Vagina (tissue), 2 donors: Measurements from ENCODE around the gene CLIC5. TPM values are rescaled to one million over a fixed set of nuclear protein-coding genes. Genes with fewer than 3 reads are reported as not detected.

ENCODE experiments used
- DNase-seq, 2 donors: peaks; one replicate each; pipeline ENCODE4 v3.0.0-alpha.2; 2017; ENCODE audit errors: extremely low spot score in 2 of 2
- H3K27ac ChIP-seq: fragments of 200-600 bp; sonication (generic); one replicate; pipeline ENCODE4 v1.5.1; 2019
- H3K27me3 ChIP-seq: fragments of 200-600 bp; sonication (generic); one replicate; pipeline ENCODE4 v1.5.1; 2019
- H3K36me3 ChIP-seq, 2 donors: fragments of 200-600 bp; sonication (generic); one replicate each; pipeline ENCODE4 v1.5.1; 2017 to 2019
- H3K4me1 ChIP-seq: fragments of 200-600 bp; sonication (generic); one replicate; pipeline ENCODE4 v1.5.1; 2019
- H3K4me3 ChIP-seq, 2 donors: fragments of 200-600 bp; sonication (generic); 1 replicate in 1 of 2; 2 replicates in 1 of 2; pipeline ENCODE4 v1.5.1; 2016 to 2019
- H3K9me3 ChIP-seq: fragments of 200-600 bp; sonication (generic); one replicate; pipeline ENCODE4 v1.5.1; 2019
- POLR2A ChIP-seq, 2 donors: fragments of 450-650 bp; IDR thresholded peaks; one replicate each; pipeline ENCODE4 v1.6.1; 2017; ENCODE audit warnings: antibody characterized with exemption in 2 of 2, mild to moderate bottlenecking in 2 of 2, moderate library complexity in 2 of 2
- POLR2AphosphoS5 ChIP-seq, 2 donors: sonication (generic); formaldehyde crosslinking; IDR thresholded peaks; one replicate each; pipeline ENCODE4 v1.9.0; 2017; ENCODE audit warnings: antibody characterized with exemption in 2 of 2, mild to moderate bottlenecking in 2 of 2, low read depth in 1 of 2; ENCODE audit not compliant: insufficient read depth in 1 of 2
- intact Hi-C: fragments of 100-400 bp; cut with DNase I; formaldehyde crosslinking; loops from one replicate; pipeline ENCODE4 v1.15.1; 2023
- total RNA-seq: library from RNA; depleted of rRNA; stranded (reverse); fragments of >200 nt; gene quantifications from one replicate; pipeline ENCODE4 v1.2.3, GENCODE V29; 2016
- TF ChIP-seq, protein P1 (sequence below), 3 experiments: fragments of 450-650 bp in 2 of 3; fragments of 200-600 bp in 1 of 3; sonication (generic) in 1 of 3; IDR thresholded peaks; one replicate each; pipeline ENCODE4 v1.5.1; 2017 to 2019; ENCODE audit warnings: antibody characterized with exemption in 3 of 3, mild to moderate bottlenecking in 2 of 3, moderate library complexity in 2 of 3

The CLIC5 gene
- total RNA-seq, 1 donor from 2014 or later = 3.4 TPM

DNA sequence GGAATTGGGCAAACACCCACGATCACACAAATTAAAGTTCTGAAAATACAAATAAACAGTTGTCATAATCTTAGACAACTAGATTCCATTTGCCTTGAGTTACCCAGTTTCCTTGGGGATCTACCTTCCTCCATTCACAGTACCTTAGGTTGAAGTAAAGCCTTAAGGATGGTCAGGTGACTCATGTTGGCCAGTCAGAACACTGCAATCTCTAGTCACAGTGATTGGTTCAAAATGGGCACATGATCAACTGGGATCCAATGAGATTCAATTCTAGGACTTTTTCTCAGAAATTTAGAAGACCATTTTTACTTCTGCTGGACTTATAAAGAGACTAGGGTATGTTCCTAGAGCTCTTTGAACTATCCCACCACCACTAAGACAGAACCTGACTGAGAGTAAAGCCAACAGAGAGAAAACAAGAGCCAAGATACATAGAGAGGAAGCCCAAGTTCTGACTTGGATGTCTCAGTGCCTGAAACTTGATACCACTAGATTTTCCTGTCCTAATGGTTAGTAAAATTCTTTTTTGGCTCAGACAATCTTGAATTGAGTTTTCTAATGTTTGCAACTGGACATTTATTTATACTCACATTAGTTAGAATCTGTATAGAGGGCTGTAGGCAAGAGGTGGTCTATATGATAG, 8.6 kb upstream of the CLIC5 start:
- TF ChIP-seq, protein P1, sequence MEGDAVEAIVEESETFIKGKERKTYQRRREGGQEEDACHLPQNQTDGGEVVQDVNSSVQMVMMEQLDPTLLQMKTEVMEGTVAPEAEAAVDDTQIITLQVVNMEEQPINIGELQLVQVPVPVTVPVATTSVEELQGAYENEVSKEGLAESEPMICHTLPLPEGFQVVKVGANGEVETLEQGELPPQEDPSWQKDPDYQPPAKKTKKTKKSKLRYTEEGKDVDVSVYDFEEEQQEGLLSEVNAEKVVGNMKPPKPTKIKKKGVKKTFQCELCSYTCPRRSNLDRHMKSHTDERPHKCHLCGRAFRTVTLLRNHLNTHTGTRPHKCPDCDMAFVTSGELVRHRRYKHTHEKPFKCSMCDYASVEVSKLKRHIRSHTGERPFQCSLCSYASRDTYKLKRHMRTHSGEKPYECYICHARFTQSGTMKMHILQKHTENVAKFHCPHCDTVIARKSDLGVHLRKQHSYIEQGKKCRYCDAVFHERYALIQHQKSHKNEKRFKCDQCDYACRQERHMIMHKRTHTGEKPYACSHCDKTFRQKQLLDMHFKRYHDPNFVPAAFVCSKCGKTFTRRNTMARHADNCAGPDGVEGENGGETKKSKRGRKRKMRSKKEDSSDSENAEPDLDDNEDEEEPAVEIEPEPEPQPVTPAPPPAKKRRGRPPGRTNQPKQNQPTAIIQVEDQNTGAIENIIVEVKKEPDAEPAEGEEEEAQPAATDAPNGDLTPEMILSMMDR (IDR thresholded peaks at IDR 0.05) = no peak
- TF ChIP-seq POLR2AphosphoS5 (IDR thresholded peaks at IDR 0.05; ENCODE audit: insufficient read depth in 1 of 2, low read depth in 1 of 2) (no peak), POLR2A (IDR thresholded peaks at IDR 0.05) (no peak)
- no peak overlapping the region for H3K27ac ChIP-seq
- H3K36me3 ChIP-seq = no peaks in the 10 kb centered on the region
- no peak for DNase-seq
- no peak overlapping the region for H3K4me3 ChIP-seq
- no peaks in the 10 kb centered on the region for H3K9me3 ChIP-seq
- H3K27me3 ChIP-seq = no peaks in the 10 kb centered on the region
- intact Hi-C loops = no loop called here
- H3K4me1 ChIP-seq = no peaks in the 10 kb centered on the region

- TF ChIP-seq POLR2AphosphoS5 (IDR thresholded peaks at IDR 0.05; ENCODE audit: insufficient read depth in 1 of 2, low read depth in 1 of 2) = no peak
- no peak for TF ChIP-seq POLR2A (IDR thresholded peaks at IDR 0.05)
- TF ChIP-seq, protein P1 (IDR thresholded peaks at IDR 0.05) = no peak
- intact Hi-C loops = no loop called here
Measured at GRCh38 chr6:46023216-46023915, 7.7 kb upstream of the CLIC5 start.

GRCh38 chr6:46022106-46022948, 6.7 kb upstream of the CLIC5 start:
- intact Hi-C loops = no loop called here
- no peak overlapping the region for H3K4me3 ChIP-seq
- H3K9me3 ChIP-seq = no peaks in the 10 kb centered on the region
- H3K4me1 ChIP-seq = no peaks in the 10 kb centered on the region
- no peak overlapping the region for H3K27ac ChIP-seq
- no peaks in the 10 kb centered on the region for H3K36me3 ChIP-seq
- TF ChIP-seq, protein P1 (IDR thresholded peaks at IDR 0.05) = no peak
- TF ChIP-seq POLR2A (IDR thresholded peaks at IDR 0.05) = no peak
- TF ChIP-seq POLR2AphosphoS5 (IDR thresholded peaks at IDR 0.05; ENCODE audit: insufficient read depth in 1 of 2, low read depth in 1 of 2) = no peak
- DNase-seq = no peak
- H3K27me3 ChIP-seq = no peaks in the 10 kb centered on the region

More at GRCh38 chr6:46023216-46023915, 7.7 kb upstream of the CLIC5 start:
- Histone ChIP-seq H3K36me3 (no peaks in the 10 kb centered on the region), H3K27me3 (no peaks in the 10 kb centered on the region), H3K4me3 (no peak overlapping the region), H3K4me1 (no peaks in the 10 kb centered on the region), H3K27ac (no peak overlapping the region), H3K9me3 (no peaks in the 10 kb centered on the region)
- no peak for DNase-seq

DNA sequence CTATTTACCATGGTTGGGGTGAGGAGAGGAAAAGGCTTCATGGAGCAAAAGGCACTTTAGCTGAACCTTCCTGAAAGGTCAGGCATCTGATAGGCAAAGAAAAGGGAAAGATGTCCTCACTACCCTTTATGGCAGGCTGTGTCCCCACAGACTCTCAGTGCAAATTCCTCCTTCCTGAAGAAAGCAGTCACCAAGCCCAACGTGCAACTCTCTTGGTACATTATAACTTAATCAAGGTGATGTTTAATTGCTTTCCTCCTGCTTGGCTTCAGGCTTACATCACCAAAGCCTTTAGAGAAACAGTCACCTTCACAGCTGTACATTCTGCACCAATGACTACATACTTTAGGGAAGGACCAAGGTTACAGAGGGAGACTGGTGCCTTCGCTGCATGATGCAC, 2.1 kb upstream of the CLIC5 start:
- no peaks in the 10 kb centered on the region for H3K36me3 ChIP-seq
- no peak overlapping the region for H3K27ac ChIP-seq
- H3K27me3 ChIP-seq = no peaks in the 10 kb centered on the region
- no peak overlapping the region for H3K4me3 ChIP-seq
- TF ChIP-seq POLR2AphosphoS5 (IDR thresholded peaks at IDR 0.05; ENCODE audit: insufficient read depth in 1 of 2, low read depth in 1 of 2) (no peak), POLR2A (IDR thresholded peaks at IDR 0.05) (no peak)
- TF ChIP-seq, protein P1 (IDR thresholded peaks at IDR 0.05) = no peak
- H3K4me1 ChIP-seq = peaks cover 22% of the 10 kb centered on the region
- H3K9me3 ChIP-seq = no peaks in the 10 kb centered on the region
- intact Hi-C loops = no loop called here
- no peak for DNase-seq
